Measurements from ENCODE around the gene PCDHB13. TPM values are rescaled to one million over a fixed set of nuclear protein-coding genes. Genes with fewer than 3 reads are reported as not detected.
"Not testable (repeated sequence)": the region's sequence is repeated elsewhere in the genome, so short reads cannot be mapped to it uniquely, and the experiment has no call there.

The PCDHB13 gene
- total and polyA plus RNA-seq, 4 donors = 0.11 to 0.42 (median 0.18) TPM

GRCh38 chr5:141175933-141176332 is 37.8 kb upstream of the PCDHB13 start:
- H3K4me1 ChIP-seq (ENCODE audit: control insufficient read depth in 4 of 4, insufficient read depth in 4 of 4, low read length in 3 of 4) = no peaks in the 10 kb centered on the region
- no peak overlapping the region for H3K9ac ChIP-seq (ENCODE audit: low read depth in 1 of 2, low read length in 2 of 2)
- H3K27me3 ChIP-seq (ENCODE audit: control insufficient read depth in 4 of 4, insufficient read depth in 4 of 4, low read length in 3 of 4) = peaks cover 0 to 15% (median 3%) of the 10 kb centered on the region in 4 donors
- no peak overlapping the region for H3K4me3 ChIP-seq (ENCODE audit: low read depth in 1 of 3, low read length in 3 of 3)
- no peaks in the 10 kb centered on the region for H3K36me3 ChIP-seq (ENCODE audit: control insufficient read depth in 4 of 4, insufficient read depth in 3 of 4, low read depth in 1 of 4, low read length in 3 of 4)
- no peak overlapping the region for H3K27ac ChIP-seq (ENCODE audit: low read depth in 1 of 2, low read length in 2 of 2)
- WGBS = 49% methylated on average over 1 of the region's 1 CpG
- TF ChIP-seq JUND (IDR thresholded peaks at IDR 0.05) = no peak
- no peak for TF ChIP-seq HNF4A (conservative IDR thresholded peaks at IDR 0.05)
- no peak for TF ChIP-seq FOXA2 (IDR thresholded peaks at IDR 0.05)
- no peak for TF ChIP-seq GABPA (IDR thresholded peaks at IDR 0.05 in 1 of 2, conservative IDR thresholded peaks at IDR 0.05 in 1 of 2)
- no peak for TF ChIP-seq TAF1 (conservative IDR thresholded peaks at IDR 0.05)
- TF ChIP-seq, protein P1, sequence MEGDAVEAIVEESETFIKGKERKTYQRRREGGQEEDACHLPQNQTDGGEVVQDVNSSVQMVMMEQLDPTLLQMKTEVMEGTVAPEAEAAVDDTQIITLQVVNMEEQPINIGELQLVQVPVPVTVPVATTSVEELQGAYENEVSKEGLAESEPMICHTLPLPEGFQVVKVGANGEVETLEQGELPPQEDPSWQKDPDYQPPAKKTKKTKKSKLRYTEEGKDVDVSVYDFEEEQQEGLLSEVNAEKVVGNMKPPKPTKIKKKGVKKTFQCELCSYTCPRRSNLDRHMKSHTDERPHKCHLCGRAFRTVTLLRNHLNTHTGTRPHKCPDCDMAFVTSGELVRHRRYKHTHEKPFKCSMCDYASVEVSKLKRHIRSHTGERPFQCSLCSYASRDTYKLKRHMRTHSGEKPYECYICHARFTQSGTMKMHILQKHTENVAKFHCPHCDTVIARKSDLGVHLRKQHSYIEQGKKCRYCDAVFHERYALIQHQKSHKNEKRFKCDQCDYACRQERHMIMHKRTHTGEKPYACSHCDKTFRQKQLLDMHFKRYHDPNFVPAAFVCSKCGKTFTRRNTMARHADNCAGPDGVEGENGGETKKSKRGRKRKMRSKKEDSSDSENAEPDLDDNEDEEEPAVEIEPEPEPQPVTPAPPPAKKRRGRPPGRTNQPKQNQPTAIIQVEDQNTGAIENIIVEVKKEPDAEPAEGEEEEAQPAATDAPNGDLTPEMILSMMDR (IDR thresholded peaks at IDR 0.05; ENCODE audit: low read depth, low read length, missing input control) = no peak
- TF ChIP-seq NR2F2 (IDR thresholded peaks at IDR 0.05) = no peak
- no peak for TF ChIP-seq EGR1 (IDR thresholded peaks at IDR 0.05; ENCODE audit: low read depth in 2 of 2)
- no peak for TF ChIP-seq ATF3 (IDR thresholded peaks at IDR 0.05)
- TF ChIP-seq, protein P2, sequence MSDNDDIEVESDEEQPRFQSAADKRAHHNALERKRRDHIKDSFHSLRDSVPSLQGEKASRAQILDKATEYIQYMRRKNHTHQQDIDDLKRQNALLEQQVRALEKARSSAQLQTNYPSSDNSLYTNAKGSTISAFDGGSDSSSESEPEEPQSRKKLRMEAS (IDR thresholded peaks at IDR 0.05) = no peak
- no peak for TF ChIP-seq ZBTB33 (IDR thresholded peaks at IDR 0.05)
- no peak for TF ChIP-seq HNF4G (IDR thresholded peaks at IDR 0.05)
- H3K9me3 ChIP-seq (ENCODE audit: control insufficient read depth in 4 of 4, low read length in 3 of 4) = peaks cover 20 to 49% (median 32%) of the 10 kb centered on the region in 4 donors
- no peak for DNase-seq (ENCODE audit: low spot score)

GRCh38 chr5:141177577-141178191 is 36.0 kb upstream of the PCDHB13 start, which contains the start of gene PCDHB8:
TSS of gene PCDHB8 (plus strand) at chr5:141177790. CDS start at chr5:141178035, 245 bp downstream.
- H3K36me3 ChIP-seq (ENCODE audit: control insufficient read depth in 4 of 4, insufficient read depth in 3 of 4, low read depth in 1 of 4, low read length in 3 of 4) = not testable (repeated sequence)
- H3K9me3 ChIP-seq (ENCODE audit: control insufficient read depth in 4 of 4, low read length in 3 of 4) = peaks cover 23 to 48% (median 34%) of the 10 kb centered on the region in 4 donors
- 25% methylated on average over 15 of the region's 18 CpGs for WGBS

DNA sequence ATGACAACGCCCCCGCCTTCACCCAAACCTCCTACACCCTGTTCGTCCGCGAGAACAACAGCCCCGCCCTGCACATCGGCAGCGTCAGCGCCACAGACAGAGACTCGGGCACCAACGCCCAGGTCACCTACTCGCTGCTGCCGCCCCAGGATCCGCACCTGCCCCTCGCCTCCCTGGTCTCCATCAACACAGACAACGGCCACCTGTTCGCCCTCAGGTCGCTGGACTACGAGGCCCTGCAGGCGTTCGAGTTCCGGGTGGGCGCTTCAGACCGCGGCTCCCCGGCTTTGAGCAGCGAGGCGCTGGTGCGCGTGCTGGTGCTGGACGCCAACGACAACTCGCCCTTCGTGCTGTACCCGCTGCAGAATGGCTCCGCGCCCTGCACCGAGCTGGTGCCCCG is 34.3 kb upstream of the PCDHB13 start:
- not testable (repeated sequence) for H3K27ac ChIP-seq (ENCODE audit: low read depth in 1 of 2, low read length in 2 of 2); DNase-seq (ENCODE audit: low spot score); H3K36me3 ChIP-seq (ENCODE audit: control insufficient read depth in 4 of 4, insufficient read depth in 3 of 4, low read depth in 1 of 4, low read length in 3 of 4); H3K4me3 ChIP-seq (ENCODE audit: low read depth in 1 of 3, low read length in 3 of 3); H3K4me1 ChIP-seq (ENCODE audit: control insufficient read depth in 4 of 4, insufficient read depth in 4 of 4, low read length in 3 of 4); H3K9ac ChIP-seq (ENCODE audit: low read depth in 1 of 2, low read length in 2 of 2)
- H3K27me3 ChIP-seq (ENCODE audit: control insufficient read depth in 4 of 4, insufficient read depth in 4 of 4, low read length in 3 of 4) = peaks cover 0 to 19% (median 4%) of the 10 kb centered on the region in 4 donors
- peaks cover 17 to 52% (median 30%) of the 10 kb centered on the region in 4 donors for H3K9me3 ChIP-seq (ENCODE audit: control insufficient read depth in 4 of 4, low read length in 3 of 4)
- 32% methylated on average over 35 of the region's 39 CpGs for WGBS

More at GRCh38 chr5:141177577-141178191, 36.0 kb upstream of the PCDHB13 start, which contains the start of gene PCDHB8:
- H3K4me1 ChIP-seq (ENCODE audit: control insufficient read depth in 4 of 4, insufficient read depth in 4 of 4, low read length in 3 of 4); H3K4me3 ChIP-seq (ENCODE audit: low read depth in 1 of 3, low read length in 3 of 3); DNase-seq (ENCODE audit: low spot score); H3K9ac ChIP-seq (ENCODE audit: low read depth in 1 of 2, low read length in 2 of 2); H3K27ac ChIP-seq (ENCODE audit: low read depth in 1 of 2, low read length in 2 of 2): not testable (repeated sequence)
- peaks cover 0 to 16% (median 4%) of the 10 kb centered on the region in 4 donors for H3K27me3 ChIP-seq (ENCODE audit: control insufficient read depth in 4 of 4, insufficient read depth in 4 of 4, low read length in 3 of 4)

GRCh38 chr5:141179876-141180275 is 33.8 kb upstream of the PCDHB13 start:
- WGBS = 33% methylated on average over 32 of the region's 32 CpGs
- not testable (repeated sequence) for H3K27ac ChIP-seq (ENCODE audit: low read depth in 1 of 2, low read length in 2 of 2); H3K9ac ChIP-seq (ENCODE audit: low read depth in 1 of 2, low read length in 2 of 2); H3K36me3 ChIP-seq (ENCODE audit: control insufficient read depth in 4 of 4, insufficient read depth in 3 of 4, low read depth in 1 of 4, low read length in 3 of 4); DNase-seq (ENCODE audit: low spot score); H3K4me1 ChIP-seq (ENCODE audit: control insufficient read depth in 4 of 4, insufficient read depth in 4 of 4, low read length in 3 of 4); H3K4me3 ChIP-seq (ENCODE audit: low read depth in 1 of 3, low read length in 3 of 3)
- H3K9me3 ChIP-seq (ENCODE audit: control insufficient read depth in 4 of 4, low read length in 3 of 4) = peaks cover 20 to 53% (median 27%) of the 10 kb centered on the region in 4 donors
- peaks cover 0 to 16% (median 4%) of the 10 kb centered on the region in 4 donors for H3K27me3 ChIP-seq (ENCODE audit: control insufficient read depth in 4 of 4, insufficient read depth in 4 of 4, low read length in 3 of 4)

All from liver (tissue), 9 donors.